ENCODE data around the gene EFCAB13.
A peak's percentile ranks its signal among the peaks of the same experiment; 100 is the strongest.

EFCAB13 gene

GRCh38 chr17:47323382-47324223, at the start of gene EFCAB13:
TSS of gene EFCAB13 (plus strand) at chr17:47323955. CDS start at chr17:47328354, 4,399 bp downstream.
- TF ChIP-seq GATA2 (IDR thresholded peaks at IDR 0.05; ENCODE audit: low read depth, low read length) (no peak), GATA3 (IDR thresholded peaks at IDR 0.05; ENCODE audit: low read depth, low read length) (no peak)

DNA sequence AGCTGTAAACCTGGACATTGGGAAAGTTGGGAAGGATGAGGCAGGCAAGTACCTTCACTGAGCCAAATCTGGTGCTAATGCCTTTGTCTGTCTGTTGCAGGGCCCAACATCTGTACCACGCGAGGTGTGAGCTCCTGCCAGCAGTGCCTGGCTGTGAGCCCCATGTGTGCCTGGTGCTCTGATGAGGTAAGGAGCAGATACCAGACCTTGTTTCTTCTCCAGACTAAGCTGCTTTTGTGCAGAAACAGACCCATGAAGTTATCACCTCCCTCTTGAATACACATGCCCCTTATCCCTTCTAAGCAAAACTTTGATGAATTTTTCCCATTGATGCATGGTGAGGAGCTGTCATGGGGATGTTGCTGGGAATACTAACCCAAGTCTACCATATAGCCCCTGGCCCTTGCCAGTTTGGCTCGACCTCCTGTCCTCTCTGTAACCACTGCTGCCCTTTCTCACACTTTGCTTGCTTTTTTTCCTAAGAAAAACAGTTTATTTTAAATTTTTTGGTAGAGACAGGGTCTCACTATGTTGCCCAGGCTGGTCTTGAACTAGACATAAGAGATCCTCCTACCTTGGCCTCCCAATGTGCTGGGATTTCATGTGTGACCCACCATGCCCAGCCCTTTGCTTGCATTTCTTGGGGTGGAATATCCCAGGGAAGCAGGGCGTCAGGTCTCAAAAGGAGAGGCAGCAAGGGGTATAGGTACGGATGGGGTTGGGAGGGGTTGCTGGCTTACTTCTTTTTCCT, 49.3 kb upstream of the EFCAB13 start:
- no peak for TF ChIP-seq GATA2 (IDR thresholded peaks at IDR 0.05; ENCODE audit: low read depth, low read length)

DNA sequence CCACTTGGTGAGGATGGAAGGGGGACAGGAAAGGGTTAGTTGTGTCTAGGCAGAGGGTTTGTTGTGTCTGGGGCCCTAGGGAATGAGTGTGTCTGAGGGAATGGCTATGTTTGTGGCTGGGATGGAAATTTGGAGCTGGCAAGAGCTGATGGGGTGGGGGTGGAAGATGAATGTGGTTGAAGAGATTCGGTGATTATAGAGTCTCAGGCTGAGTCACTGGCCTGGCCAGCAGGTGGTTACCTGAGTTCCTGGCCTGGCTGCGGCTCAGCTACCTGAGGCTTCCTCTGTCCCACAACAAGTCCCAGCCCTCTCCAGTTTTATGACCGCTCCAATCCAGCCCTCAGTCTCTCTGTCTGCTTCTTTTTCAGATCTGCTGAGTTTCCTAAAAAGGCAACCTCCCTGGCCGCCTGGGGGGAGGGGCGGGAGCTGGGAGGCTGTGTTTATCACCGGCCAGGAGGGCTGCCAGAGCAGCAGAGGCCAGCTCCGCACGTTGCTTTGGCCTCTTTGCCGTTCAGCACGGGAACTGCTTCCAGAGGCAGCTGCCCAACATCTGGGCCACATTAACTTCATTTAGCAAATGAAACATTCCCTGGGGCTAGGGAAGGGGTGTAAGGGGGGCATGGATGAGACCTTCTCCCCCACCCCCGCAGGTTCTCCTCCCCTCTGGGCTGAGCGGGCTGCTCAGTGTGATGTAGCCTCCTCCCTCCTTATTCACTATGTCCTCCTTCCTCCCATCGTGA, 48.3 kb upstream of the EFCAB13 start:
- TF ChIP-seq GATA2 (IDR thresholded peaks at IDR 0.05; ENCODE audit: low read depth, low read length) (peak; percentile 59), GATA3 (IDR thresholded peaks at IDR 0.05; ENCODE audit: low read depth, low read length) (no peak)

DNA sequence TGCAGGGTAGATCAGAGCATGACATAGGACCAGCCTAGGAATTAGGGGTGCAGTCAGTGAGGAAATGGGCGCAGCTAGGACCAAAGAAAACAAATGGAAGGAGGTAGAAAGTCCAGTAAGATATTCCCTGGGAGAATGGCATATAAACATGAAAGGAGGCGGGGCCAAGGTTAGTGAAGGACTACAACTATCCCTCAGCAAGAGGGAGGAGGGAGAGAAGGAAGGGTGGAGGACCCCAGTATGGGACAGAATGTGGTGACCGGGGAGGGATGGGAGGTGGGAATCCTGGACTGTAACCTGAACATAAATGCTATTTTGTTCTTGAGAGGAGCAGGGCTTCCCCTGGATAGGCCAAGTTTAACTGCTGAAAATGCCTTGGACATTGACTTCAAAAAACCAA, 47.3 kb upstream of the EFCAB13 start:
- no peak for TF ChIP-seq GATA3 (IDR thresholded peaks at IDR 0.05; ENCODE audit: low read depth, low read length)
- no peak for TF ChIP-seq GATA2 (IDR thresholded peaks at IDR 0.05; ENCODE audit: low read depth, low read length)

DNA sequence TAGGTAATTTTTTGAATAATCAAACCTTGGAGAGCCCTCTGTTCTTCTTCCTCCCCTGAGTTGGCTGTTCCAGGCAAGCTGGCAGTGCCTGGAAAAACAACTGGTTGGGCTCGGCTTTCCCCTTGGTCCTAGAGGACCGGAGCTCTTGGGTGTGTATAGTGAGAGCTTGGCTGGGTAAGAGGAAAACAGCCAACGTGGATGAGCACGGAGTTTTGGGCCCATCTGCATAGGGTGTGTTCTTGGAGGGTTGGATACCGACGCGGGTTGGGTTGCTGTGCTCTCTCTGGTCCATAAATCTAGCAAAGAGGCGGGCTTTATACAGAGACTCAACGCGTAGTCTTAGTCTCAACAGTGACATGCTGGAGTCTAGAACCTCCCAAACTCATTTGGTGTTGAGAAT, 46.9 kb upstream of the EFCAB13 start:
- no peak for TF ChIP-seq GATA3 (IDR thresholded peaks at IDR 0.05; ENCODE audit: low read depth, low read length)
- TF ChIP-seq GATA2 (IDR thresholded peaks at IDR 0.05; ENCODE audit: low read depth, low read length): no peak

GRCh38 chr17:47277921-47278320, 45.8 kb upstream of the EFCAB13 start:
- TF ChIP-seq GATA3 (IDR thresholded peaks at IDR 0.05; ENCODE audit: low read depth, low read length) (no peak), GATA2 (IDR thresholded peaks at IDR 0.05; ENCODE audit: low read depth, low read length) (no peak)

GRCh38 chr17:47278561-47278960, 45.2 kb upstream of the EFCAB13 start:
- TF ChIP-seq GATA2 (IDR thresholded peaks at IDR 0.05; ENCODE audit: low read depth, low read length): no peak
- no peak for TF ChIP-seq GATA3 (IDR thresholded peaks at IDR 0.05; ENCODE audit: low read depth, low read length)

DNA sequence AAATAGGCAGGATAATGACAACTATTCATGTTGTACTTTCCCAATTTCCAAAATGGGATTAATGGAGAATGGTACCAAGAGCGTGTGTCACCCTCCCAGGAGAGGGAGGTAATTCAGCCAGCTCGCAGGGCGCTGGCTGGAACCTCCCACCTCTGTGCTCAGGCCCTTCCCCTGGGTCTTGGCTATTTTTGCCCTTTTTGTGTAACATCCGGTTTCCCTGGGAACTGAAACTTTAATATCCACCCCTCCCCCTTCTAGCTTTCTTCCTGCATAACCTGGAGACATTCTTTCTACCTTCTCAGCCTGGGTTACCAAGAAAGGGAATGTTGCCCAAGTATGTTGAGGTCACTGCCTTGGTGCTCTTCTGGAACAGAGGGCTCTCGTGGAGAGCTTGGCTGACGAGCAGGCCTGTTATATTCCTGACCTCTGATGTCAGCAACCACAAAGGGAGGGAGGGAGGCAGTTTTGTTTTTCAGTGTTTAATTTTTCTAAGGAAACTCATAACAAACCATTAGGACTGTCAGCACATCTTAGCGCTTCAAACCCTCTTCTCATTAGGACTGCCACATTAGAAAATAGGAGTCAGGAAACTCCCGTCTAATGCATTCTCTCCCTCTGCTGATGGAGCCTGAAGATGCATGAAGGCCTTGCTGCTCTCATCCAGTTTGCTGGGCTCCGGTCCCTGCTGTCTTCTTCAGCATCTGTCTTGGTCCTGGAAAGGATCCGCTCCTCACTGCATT, 44.5 kb upstream of the EFCAB13 start:
- TF ChIP-seq GATA3 (IDR thresholded peaks at IDR 0.05; ENCODE audit: low read depth, low read length) (no peak), GATA2 (IDR thresholded peaks at IDR 0.05; ENCODE audit: low read depth, low read length) (no peak)

DNA sequence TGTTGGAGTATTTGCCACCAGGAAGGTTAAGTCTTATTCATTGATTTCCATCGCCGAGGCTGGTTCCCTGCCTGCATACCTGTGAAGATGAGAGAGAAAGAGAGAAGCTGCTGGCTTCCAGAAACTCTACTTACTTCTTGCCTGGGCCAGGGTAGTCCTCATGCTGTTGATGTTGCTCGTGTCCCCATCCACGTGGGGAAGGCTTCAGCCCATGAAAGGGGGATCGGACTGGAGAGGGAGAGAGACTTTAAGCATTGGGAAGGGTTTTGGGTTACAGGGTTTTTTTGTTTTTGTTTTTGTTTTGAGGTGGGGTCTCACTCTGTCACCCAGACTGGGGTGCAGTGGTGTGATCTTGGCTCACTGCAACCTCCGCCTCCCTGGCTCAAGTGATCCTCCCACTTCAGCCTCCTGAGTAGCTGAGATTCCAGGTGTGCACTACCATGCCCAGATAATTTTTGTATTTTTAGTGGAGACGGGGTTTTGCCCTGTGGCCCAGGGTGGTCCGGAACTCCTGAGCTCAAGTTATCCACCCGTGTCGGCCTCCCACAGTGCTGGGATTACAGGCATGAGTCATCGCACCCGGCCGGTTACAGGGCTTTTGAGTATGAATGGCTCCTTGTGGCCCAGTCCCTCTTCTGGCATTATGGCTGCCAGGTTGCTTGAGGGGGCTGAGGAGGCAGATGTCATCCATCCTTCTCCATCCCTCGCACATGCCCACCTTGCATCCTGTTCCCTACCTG, 43.5 kb upstream of the EFCAB13 start:
- no peak for TF ChIP-seq GATA2 (IDR thresholded peaks at IDR 0.05; ENCODE audit: low read depth, low read length)
- no peak for TF ChIP-seq GATA3 (IDR thresholded peaks at IDR 0.05; ENCODE audit: low read depth, low read length)

- TF ChIP-seq GATA3 (IDR thresholded peaks at IDR 0.05; ENCODE audit: low read depth, low read length) (no peak), GATA2 (IDR thresholded peaks at IDR 0.05; ENCODE audit: low read depth, low read length) (no peak)
Observed at GRCh38 chr17:47281216-47281615, 42.5 kb upstream of the EFCAB13 start.

- no peak for TF ChIP-seq GATA3 (IDR thresholded peaks at IDR 0.05; ENCODE audit: low read depth, low read length)
- no peak for TF ChIP-seq GATA2 (IDR thresholded peaks at IDR 0.05; ENCODE audit: low read depth, low read length)
Observed at GRCh38 chr17:47285003-47285402, 38.8 kb upstream of the EFCAB13 start.

- no peak for TF ChIP-seq GATA3 (IDR thresholded peaks at IDR 0.05; ENCODE audit: low read depth, low read length)
- no peak for TF ChIP-seq GATA2 (IDR thresholded peaks at IDR 0.05; ENCODE audit: low read depth, low read length)
Observed at GRCh38 chr17:47286198-47286914, 37.4 kb upstream of the EFCAB13 start.
